HUES6 (cell line): Measurements from ENCODE around the gene CDCA3.

ENCODE experiments used
- H3K27ac ChIP-seq: 2 replicates; pipeline ENCODE4 v1.7.0; 2013; ENCODE audit warnings: low read depth, mild to moderate bottlenecking, low read length, inconsistent platforms
- H3K27me3 ChIP-seq: 2 replicates; pipeline ENCODE4 v1.6.1; 2013; ENCODE audit warnings: low read length; ENCODE audit not compliant: control insufficient read depth, insufficient read depth
- H3K36me3 ChIP-seq: 2 replicates; pipeline ENCODE4 v1.6.1; 2013; ENCODE audit warnings: low read length; ENCODE audit not compliant: control insufficient read depth, insufficient read depth
- H3K4me1 ChIP-seq: 2 replicates; pipeline ENCODE4 v1.6.1; 2013; ENCODE audit warnings: low read length; ENCODE audit not compliant: control insufficient read depth, insufficient read depth
- H3K4me3 ChIP-seq: 2 replicates; pipeline ENCODE4 v1.5.1; 2013; ENCODE audit warnings: low read depth, low read length
- H3K9ac ChIP-seq: one replicate; pipeline ENCODE4 v1.6.1; 2013; ENCODE audit warnings: mild to moderate bottlenecking, low read length
- H3K9me3 ChIP-seq: 2 replicates; pipeline ENCODE4 v1.6.1; 2013; ENCODE audit warnings: low read depth, low read length; ENCODE audit not compliant: control insufficient read depth, insufficient read depth

CDCA3 gene

GRCh38 chr12:6863033-6863432, 11.9 kb upstream of the CDCA3 start:
- no peak overlapping the region for H3K27ac ChIP-seq
- H3K9ac ChIP-seq: no peak overlapping the region
- no peaks in the 10 kb centered on the region for H3K27me3 ChIP-seq
- H3K9me3 ChIP-seq: no peaks in the 10 kb centered on the region
- peaks cover 77% of the 10 kb centered on the region for H3K36me3 ChIP-seq
- H3K4me3 ChIP-seq: no peak overlapping the region
- H3K4me1 ChIP-seq: peaks cover 16% of the 10 kb centered on the region

DNA sequence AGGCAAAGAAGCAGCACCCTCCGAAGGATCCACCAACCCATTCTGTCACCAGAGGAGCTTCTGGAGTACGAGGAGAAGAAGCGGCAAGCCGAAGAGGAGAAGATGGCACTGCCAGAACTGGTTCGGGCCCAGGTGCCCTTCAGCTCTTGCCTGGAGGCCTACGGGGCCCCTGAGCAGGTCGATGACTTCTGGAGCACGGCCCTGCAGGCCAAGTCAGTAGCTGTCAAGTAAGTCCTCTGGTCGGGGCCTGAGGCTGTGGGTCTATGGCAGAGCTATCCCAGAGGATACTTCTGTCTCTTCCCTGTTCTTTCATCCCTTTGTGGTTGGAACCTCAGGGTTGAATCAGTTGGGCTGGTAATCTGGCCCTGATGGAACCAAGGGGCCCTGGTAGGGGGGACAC, 10.3 kb upstream of the CDCA3 start:
- Histone ChIP-seq H3K27me3 (no peaks in the 10 kb centered on the region), H3K4me3 (no peak overlapping the region), H3K9me3 (no peaks in the 10 kb centered on the region), H3K4me1 (peaks cover 9% of the 10 kb centered on the region), H3K9ac (no peak overlapping the region), H3K36me3 (peaks cover 93% of the 10 kb centered on the region), H3K27ac (no peak overlapping the region)

- Histone ChIP-seq H3K36me3 (peaks cover 97% of the 10 kb centered on the region), H3K4me1 (peaks cover 4% of the 10 kb centered on the region), H3K27me3 (no peaks in the 10 kb centered on the region), H3K9me3 (no peaks in the 10 kb centered on the region), H3K4me3 (no peak overlapping the region), H3K27ac (no peak overlapping the region), H3K9ac (peak overlapping the region; percentile 26)
These were observed 9.9 kb upstream of the CDCA3 start for GRCh38 chr12:6860942-6861341.

DNA sequence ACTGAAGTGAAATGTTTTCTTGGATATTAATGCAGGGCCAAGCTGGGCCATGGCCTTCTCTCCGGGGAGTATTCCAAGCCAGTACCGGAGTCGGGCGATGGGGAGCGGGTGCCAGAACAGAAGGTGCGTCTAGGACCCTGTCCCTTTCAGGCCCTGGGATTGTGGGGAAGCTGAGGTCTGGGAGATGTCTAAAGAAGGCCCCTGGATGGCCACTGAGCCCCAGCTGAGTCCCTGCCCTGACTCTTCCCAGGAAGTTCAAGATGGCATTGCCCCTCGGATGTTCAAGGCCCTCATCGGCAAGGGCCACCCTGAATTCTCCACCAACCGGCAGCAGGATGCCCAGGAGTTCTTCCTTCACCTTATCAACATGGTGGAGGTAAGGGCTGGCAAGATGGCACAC, 9.0 kb upstream of the CDCA3 start:
- H3K27ac ChIP-seq: no peak overlapping the region

GRCh38 chr12:6858799-6859198, 7.7 kb upstream of the CDCA3 start:
- no peak overlapping the region for H3K27ac ChIP-seq
- peaks cover 87% of the 10 kb centered on the region for H3K36me3 ChIP-seq
- H3K4me1 ChIP-seq: no peaks in the 10 kb centered on the region
- H3K4me3 ChIP-seq: no peak overlapping the region
- H3K9me3 ChIP-seq: no peaks in the 10 kb centered on the region
- H3K27me3 ChIP-seq: no peaks in the 10 kb centered on the region
- no peak overlapping the region for H3K9ac ChIP-seq

More for the DNA sequence above, 9.0 kb upstream of the CDCA3 start:
- no peak overlapping the region for H3K4me3 ChIP-seq
- H3K4me1 ChIP-seq: no peaks in the 10 kb centered on the region
- no peaks in the 10 kb centered on the region for H3K27me3 ChIP-seq
- no peaks in the 10 kb centered on the region for H3K9me3 ChIP-seq
- H3K36me3 ChIP-seq: peaks cover 95% of the 10 kb centered on the region
- H3K9ac ChIP-seq: no peak overlapping the region

DNA sequence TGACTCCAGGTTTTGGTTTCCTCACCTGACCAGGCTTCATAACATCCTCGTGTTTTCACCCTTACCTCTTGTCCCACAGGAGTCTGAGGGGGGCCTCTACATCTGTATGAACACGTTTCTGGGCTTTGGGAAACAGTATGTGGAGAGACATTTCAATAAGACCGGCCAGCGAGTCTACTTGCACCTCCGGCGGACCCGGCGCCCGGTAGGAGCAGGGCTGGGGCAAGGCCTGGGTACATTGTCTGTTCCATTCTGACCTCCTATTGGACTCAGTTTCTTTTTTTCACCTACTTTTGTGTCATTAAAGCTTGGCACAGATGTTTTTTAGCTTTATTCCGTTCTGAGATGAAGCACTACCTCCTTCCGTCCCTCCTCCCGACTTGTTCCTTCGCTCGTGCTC, 4.2 kb upstream of the CDCA3 start:
- H3K9ac ChIP-seq: no peak overlapping the region
- H3K9me3 ChIP-seq: no peaks in the 10 kb centered on the region
- H3K4me3 ChIP-seq: no peak overlapping the region
- no peak overlapping the region for H3K27ac ChIP-seq
- H3K27me3 ChIP-seq: no peaks in the 10 kb centered on the region
- H3K4me1 ChIP-seq: peaks cover 10% of the 10 kb centered on the region
- H3K36me3 ChIP-seq: peaks cover 53% of the 10 kb centered on the region

- Histone ChIP-seq H3K9me3 (no peaks in the 10 kb centered on the region), H3K27me3 (no peaks in the 10 kb centered on the region), H3K9ac (no peak overlapping the region), H3K4me1 (peaks cover 12% of the 10 kb centered on the region), H3K27ac (no peak overlapping the region), H3K36me3 (peaks cover 50% of the 10 kb centered on the region), H3K4me3 (no peak overlapping the region)
These were observed 3.0 kb upstream of the CDCA3 start for GRCh38 chr12:6854036-6854435.

GRCh38 chr12:6853626-6854025, 2.5 kb upstream of the CDCA3 start:
- Histone ChIP-seq H3K27ac (no peak overlapping the region), H3K36me3 (peaks cover 50% of the 10 kb centered on the region), H3K27me3 (no peaks in the 10 kb centered on the region), H3K4me1 (peaks cover 12% of the 10 kb centered on the region), H3K4me3 (no peak overlapping the region), H3K9ac (no peak overlapping the region), H3K9me3 (no peaks in the 10 kb centered on the region)

DNA sequence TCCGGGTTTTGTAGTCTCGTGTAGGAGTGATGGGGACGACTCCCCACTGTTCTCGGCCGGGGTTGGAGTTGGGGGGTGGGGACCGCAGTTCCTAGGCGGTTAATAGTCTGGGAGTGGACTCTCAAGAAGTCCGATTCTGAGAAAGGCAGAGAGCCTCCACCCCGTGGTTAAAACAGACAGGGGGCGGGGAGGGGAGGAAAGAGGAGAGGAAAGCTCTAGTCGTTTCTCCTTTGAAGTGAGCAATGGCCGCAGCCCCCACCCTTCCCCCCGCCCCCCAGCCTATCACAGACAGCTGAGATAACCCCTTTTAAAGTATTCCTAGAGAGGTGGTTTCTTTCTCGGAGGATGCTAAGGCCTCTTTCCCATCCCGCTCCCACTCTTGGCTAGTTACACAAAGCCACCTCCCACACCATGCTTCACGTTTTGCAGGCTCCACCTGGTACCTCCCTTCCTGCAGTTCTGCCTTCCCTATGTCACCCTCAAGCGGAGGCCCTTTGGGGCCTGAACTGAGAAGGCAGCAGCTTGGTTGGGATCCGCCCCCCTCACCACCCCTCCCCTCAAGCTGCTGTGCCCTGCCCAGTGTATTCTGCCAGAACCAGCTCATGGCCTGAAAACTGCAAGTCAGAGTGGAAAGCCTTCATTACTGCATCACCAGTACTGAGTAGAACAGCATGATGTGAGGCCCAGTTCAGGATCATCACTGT, 1.7 kb upstream of the CDCA3 start:
- H3K9ac ChIP-seq: peak overlapping the region; percentile 36
- H3K4me1 ChIP-seq: peaks cover 12% of the 10 kb centered on the region
- H3K27me3 ChIP-seq: no peaks in the 10 kb centered on the region
- peaks cover 48% of the 10 kb centered on the region for H3K36me3 ChIP-seq
- H3K4me3 ChIP-seq: peak overlapping the region; percentile 83
- no peak overlapping the region for H3K27ac ChIP-seq
- no peaks in the 10 kb centered on the region for H3K9me3 ChIP-seq

DNA sequence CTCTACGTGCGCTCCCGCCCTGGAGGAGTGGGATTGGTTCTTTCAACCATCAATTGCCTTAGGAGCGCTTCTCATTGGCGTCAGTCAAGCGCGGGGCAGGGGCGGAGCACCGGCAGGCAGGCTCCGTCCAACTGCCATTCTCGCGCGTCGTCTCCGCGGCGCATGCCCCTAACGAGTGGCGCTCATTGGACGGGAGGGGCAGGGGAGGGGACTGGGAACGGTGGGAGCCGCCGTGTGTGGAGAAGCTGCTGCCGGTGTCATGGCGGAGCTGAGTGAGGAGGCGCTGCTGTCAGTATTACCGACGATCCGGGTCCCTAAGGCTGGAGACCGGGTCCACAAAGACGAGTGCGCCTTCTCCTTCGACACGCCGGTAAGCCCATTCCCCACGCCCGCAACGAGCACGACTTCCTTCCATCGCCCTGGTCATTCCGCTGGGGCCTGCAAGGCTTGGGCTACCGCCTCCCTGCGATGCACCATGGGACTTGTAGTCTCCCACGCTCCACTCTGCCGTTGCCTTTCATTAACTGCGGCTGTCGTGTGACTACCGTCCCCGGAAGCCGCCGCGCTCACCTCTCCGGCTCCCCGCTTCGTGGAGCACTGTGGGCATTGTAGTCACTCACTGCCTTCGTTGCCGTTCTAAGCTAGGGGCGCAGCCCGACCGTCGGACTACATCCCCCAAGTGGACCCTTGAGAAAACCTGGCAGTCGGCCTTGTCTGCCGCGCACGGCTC, 1.0 kb upstream of the CDCA3 start, which contains the start of gene USP5:
TSS of gene USP5 (plus strand) at position 230 of the 730 bp plus-strand sequence. CDS start at position 260, 30 bp downstream.
- no peak within 1 kb of the TSS for H3K27ac ChIP-seq
- peak within 1 kb of the TSS; percentile 82 for H3K9ac ChIP-seq
- no peaks in the 10 kb centered on the region for H3K9me3 ChIP-seq
- H3K4me1 ChIP-seq: peaks cover 12% of the 10 kb centered on the region
- no peaks in the 10 kb centered on the region for H3K27me3 ChIP-seq
- peaks cover 48% of the 10 kb centered on the region for H3K36me3 ChIP-seq
- H3K4me3 ChIP-seq: peak within 1 kb of the TSS; percentile 83

DNA sequence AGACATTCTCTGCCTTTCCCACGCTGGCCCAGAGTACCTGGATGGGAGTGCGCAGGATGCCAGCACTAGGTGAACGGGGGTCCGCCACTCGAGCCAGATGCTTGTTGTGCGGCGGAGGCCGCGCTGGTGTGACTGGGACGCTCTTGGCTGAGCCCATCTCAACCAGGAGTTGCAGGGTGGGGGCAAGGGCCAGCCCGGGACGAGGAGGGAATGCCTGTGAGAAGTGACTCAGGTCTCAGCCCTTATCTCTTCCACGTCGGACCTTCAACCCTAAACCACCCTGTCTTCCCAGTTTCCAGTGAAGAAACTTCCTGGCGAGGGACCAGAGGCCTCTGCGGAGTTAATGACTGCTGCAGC, 312 bp downstream of the CDCA3 start:
- peaks cover 48% of the 10 kb centered on the region for H3K36me3 ChIP-seq

More for the DNA sequence above, 312 bp downstream of the CDCA3 start:
- Histone ChIP-seq H3K9me3 (no peaks in the 10 kb centered on the region), H3K9ac (peak overlapping the region; percentile 76), H3K4me1 (peaks cover 12% of the 10 kb centered on the region), H3K27me3 (no peaks in the 10 kb centered on the region), H3K27ac (no peak overlapping the region), H3K4me3 (peak overlapping the region; percentile 83)
